Lung (tissue), 12 donors: ENCODE measurements around the gene PLEKHM3. TPM values are rescaled to one million over a fixed set of nuclear protein-coding genes. Genes with fewer than 3 reads are reported as not detected.

Experiments used
- ATAC-seq: fragments of 200-7000 bp; cut with Tn5 transposase; one replicate; pipeline ENCODE4 v1.9.1; 2020; ENCODE audit warnings: moderate number of reproducible peaks; ENCODE audit not compliant: insufficient read depth, low FRiP score
- DNase-seq, 3 donors: peaks; one replicate each; pipeline ENCODE4 v3.0.0-alpha.2; 2013 to 2017
- H3K27ac ChIP-seq, 2 donors: one replicate each; pipeline ENCODE4 v1.5.1; 2013; ENCODE audit warnings: mild to moderate bottlenecking in 2 of 2, moderate library complexity in 2 of 2, control low read depth in 1 of 2, inconsistent platforms in 1 of 2, low read depth in 1 of 2, low read length in 1 of 2
- H3K27me3 ChIP-seq, 3 donors: one replicate each; pipeline ENCODE4 v1.5.1; 2013; ENCODE audit warnings: low read length in 2 of 3; ENCODE audit not compliant: control insufficient read depth in 3 of 3, insufficient read depth in 3 of 3
- H3K36me3 ChIP-seq, 4 donors: one replicate each; pipeline ENCODE4 v1.5.1; 2013; ENCODE audit warnings: low read length in 4 of 4, mild to moderate bottlenecking in 1 of 4, moderate library complexity in 1 of 4; ENCODE audit not compliant: control insufficient read depth in 4 of 4, insufficient read depth in 4 of 4
- H3K4me1 ChIP-seq, 5 donors: one replicate each; pipeline ENCODE4 v1.5.1; 2013; ENCODE audit warnings: low read length in 5 of 5, mild to moderate bottlenecking in 2 of 5, moderate library complexity in 1 of 5; ENCODE audit not compliant: control insufficient read depth in 5 of 5, insufficient read depth in 5 of 5
- H3K4me3 ChIP-seq: one replicate; pipeline ENCODE4 v1.5.1; 2013; ENCODE audit warnings: mild to moderate bottlenecking, control low read depth, moderate library complexity
- H3K9ac ChIP-seq, 2 donors: one replicate each; pipeline ENCODE4 v1.5.1; 2013; ENCODE audit warnings: low read length in 2 of 2, control low read depth in 1 of 2; ENCODE audit not compliant: insufficient read depth in 1 of 2
- H3K9me3 ChIP-seq, 4 donors: one replicate each; pipeline ENCODE4 v1.5.1; 2013; ENCODE audit warnings: low read length in 3 of 4, mild to moderate bottlenecking in 1 of 4, moderate library complexity in 1 of 4; ENCODE audit not compliant: control insufficient read depth in 4 of 4, insufficient read depth in 3 of 4
- WGBS, 2 donors: extraction: QIAGEN DNeasy Blood & Tissue Kit; methylation state at CpG; one replicate each; pipeline ENCODE4 v1.1.7; 2013; 5-methylcytosine and 5-hydroxymethylcytosine counted together
- polyA plus RNA-seq, 2 donors: library from polyadenylated mRNA; stranded (reverse); fragments of 200-250 nt; gene quantifications; one replicate each; pipeline ENCODE4 v1.2.1, GENCODE V29; 2013
- total RNA-seq, 2 donors: library from RNA; depleted of rRNA in 1 of 2; stranded (reverse); fragments of >200 nt in 1 of 2; gene quantifications; one replicate each; pipeline ENCODE4 v1.2.1, GENCODE V29; 2014 to 2021
- TF ChIP-seq, protein P1 (sequence below): IDR thresholded peaks from 2 replicates; pipeline ENCODE4 v1.5.1; 2012; ENCODE audit warnings: mild to moderate bottlenecking; ENCODE audit errors: control extremely low read depth, extremely low read depth
- donor health status: control.
- donor health status: control.
- donor health status: Bipolar disorder and iron deficiency.
- donor health status: healthy.
- donor health status: DM: yes; HTN: yes; CAD: no.

The PLEKHM3 gene
- total and polyA plus RNA-seq, 4 donors, result 5.6 to 32.9 (median 12.4) TPM

DNA sequence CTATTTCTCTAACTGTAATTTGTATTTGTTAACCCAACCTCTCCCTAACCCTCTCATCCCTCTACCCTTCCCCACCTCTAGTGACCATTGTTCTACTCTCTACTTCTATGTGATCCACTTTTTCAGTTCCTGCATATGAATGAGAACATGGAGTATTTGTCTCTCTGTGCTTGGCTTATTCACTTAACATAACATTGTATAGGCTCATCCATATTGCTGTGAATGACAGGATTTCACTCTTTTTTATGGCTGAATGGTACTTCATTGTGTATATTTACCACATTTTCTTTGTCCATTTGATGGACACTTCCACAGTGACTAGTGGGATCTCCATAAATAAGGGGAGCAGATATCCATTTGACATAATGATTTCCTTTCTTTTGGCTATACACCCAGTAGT is 103.7 kb downstream of the PLEKHM3 start:
- TF ChIP-seq, protein P1, sequence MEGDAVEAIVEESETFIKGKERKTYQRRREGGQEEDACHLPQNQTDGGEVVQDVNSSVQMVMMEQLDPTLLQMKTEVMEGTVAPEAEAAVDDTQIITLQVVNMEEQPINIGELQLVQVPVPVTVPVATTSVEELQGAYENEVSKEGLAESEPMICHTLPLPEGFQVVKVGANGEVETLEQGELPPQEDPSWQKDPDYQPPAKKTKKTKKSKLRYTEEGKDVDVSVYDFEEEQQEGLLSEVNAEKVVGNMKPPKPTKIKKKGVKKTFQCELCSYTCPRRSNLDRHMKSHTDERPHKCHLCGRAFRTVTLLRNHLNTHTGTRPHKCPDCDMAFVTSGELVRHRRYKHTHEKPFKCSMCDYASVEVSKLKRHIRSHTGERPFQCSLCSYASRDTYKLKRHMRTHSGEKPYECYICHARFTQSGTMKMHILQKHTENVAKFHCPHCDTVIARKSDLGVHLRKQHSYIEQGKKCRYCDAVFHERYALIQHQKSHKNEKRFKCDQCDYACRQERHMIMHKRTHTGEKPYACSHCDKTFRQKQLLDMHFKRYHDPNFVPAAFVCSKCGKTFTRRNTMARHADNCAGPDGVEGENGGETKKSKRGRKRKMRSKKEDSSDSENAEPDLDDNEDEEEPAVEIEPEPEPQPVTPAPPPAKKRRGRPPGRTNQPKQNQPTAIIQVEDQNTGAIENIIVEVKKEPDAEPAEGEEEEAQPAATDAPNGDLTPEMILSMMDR, result no peak
- peaks cover 0 to 9% (median 0%) of the 10 kb centered on the region in 5 donors for H3K4me1 ChIP-seq
- DNase-seq, result no peak
- H3K36me3 ChIP-seq, result peaks cover 0 to 2% (median under 1%) of the 10 kb centered on the region in 4 donors
- H3K4me3 ChIP-seq, result no peak overlapping the region
- no peak overlapping the region for H3K27ac ChIP-seq
- no peaks in the 10 kb centered on the region for H3K27me3 ChIP-seq
- no peak for ATAC-seq
- H3K9ac ChIP-seq, result no peak overlapping the region
- H3K9me3 ChIP-seq, result no peaks in the 10 kb centered on the region

DNA sequence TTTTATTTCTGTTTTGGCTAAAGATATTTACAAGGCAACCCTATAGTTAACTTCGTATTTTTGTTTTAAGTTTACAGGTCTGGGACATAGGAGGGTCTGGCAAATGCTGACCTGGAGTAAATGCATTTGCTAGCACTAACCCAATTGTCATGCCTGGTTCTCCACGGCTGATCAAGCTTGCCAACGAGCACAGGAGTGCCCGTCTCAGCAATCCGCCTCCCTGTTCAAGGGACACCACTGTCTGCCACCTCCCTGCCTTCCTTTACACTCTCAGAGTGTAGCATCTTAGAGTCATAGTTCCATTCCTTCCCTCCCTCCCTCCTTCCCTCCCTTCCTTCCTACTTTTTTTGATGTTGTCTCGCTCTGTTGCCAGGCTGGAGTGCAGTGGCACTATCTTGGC is 104.6 kb downstream of the PLEKHM3 start:
- Histone ChIP-seq H3K4me1 (peaks cover 0 to under 1% (median 0%) of the 10 kb centered on the region in 5 donors), H3K4me3 (no peak overlapping the region), H3K27me3 (no peaks in the 10 kb centered on the region), H3K9ac (no peak overlapping the region), H3K9me3 (no peaks in the 10 kb centered on the region), H3K36me3 (peaks cover 0 to 2% (median under 1%) of the 10 kb centered on the region in 4 donors), H3K27ac (no peak overlapping the region)
- ATAC-seq, result no peak
- WGBS, 2 donors, result 88 to 93% methylated on average over 6 of the region's 6 CpGs
- TF ChIP-seq, protein P1, result no peak
- DNase-seq, result no peak

DNA sequence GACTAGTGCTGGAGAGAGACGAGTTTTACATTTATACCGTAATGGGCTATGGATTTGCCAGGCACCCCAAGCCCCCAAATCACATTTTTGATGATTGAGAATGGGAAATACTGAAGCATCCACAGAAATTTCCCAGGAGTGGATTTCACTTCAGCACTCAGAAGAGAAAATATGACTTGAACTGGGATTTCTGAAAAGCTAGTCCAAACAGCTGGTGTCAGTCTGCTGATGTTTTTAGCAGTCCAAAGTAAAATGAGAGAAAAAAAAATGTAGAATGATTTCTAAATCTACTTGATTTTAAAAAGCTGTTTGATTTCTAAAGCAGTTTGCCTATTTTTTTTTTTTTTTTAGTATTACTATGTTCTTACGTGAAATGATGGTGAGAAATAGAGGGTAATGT is 105.0 kb downstream of the PLEKHM3 start:
- TF ChIP-seq, protein P1, result no peak
- H3K27ac ChIP-seq, result no peak overlapping the region
- H3K9ac ChIP-seq, result no peak overlapping the region
- DNase-seq (peak in 1 of 3 donors; percentile 66), ATAC-seq (no peak)
- H3K4me1 ChIP-seq, result no peaks in the 10 kb centered on the region
- no peak overlapping the region for H3K4me3 ChIP-seq
- peaks cover 0 to 2% (median under 1%) of the 10 kb centered on the region in 4 donors for H3K36me3 ChIP-seq
- H3K27me3 ChIP-seq, result no peaks in the 10 kb centered on the region
- H3K9me3 ChIP-seq, result no peaks in the 10 kb centered on the region
- WGBS, 2 donors, result 94% methylated on average over 3 of the region's 3 CpGs
